ENCODE measurements around the gene EPB41L4A.
A peak's percentile ranks its signal among the peaks of the same experiment; 100 is the strongest.

Gene EPB41L4A

GRCh38 chr5:112234000-112234399 lies 185.1 kb downstream of the EPB41L4A start:
- TF ChIP-seq CTCF (IDR thresholded peaks at IDR 0.05; ENCODE audit: insufficient read depth, low read length) (no peak), REST (IDR thresholded peaks at IDR 0.05; ENCODE audit: insufficient replicate concordance, low read depth) (no peak), POLR2AphosphoS5 (IDR thresholded peaks at IDR 0.05; ENCODE audit: low read depth) (no peak), GABPA (IDR thresholded peaks at IDR 0.05; ENCODE audit: low read depth) (no peak), SPI1 (IDR thresholded peaks at IDR 0.05; ENCODE audit: borderline replicate concordance, low read depth) (no peak)
- no peak for DNase-seq (ENCODE audit: low read depth in 1 of 2, low spot score in 1 of 2)
- Histone ChIP-seq H3K27ac (replicated peaks) (no peak overlapping the region), H3K27me3 (ENCODE audit: insufficient read depth, poor library complexity, severe bottlenecking) (no peaks in the 10 kb centered on the region), H3K4me3 (replicated peaks; ENCODE audit: insufficient read depth, low read length) (no peak overlapping the region)

GRCh38 chr5:112232667-112233066 lies 186.4 kb downstream of the EPB41L4A start:
- H3K4me3 ChIP-seq (replicated peaks; ENCODE audit: insufficient read depth, low read length) = no peak overlapping the region
- H3K27ac ChIP-seq (replicated peaks) = no peak overlapping the region
- no peak for DNase-seq (ENCODE audit: low read depth in 1 of 2, low spot score in 1 of 2)
- no peak for TF ChIP-seq REST (IDR thresholded peaks at IDR 0.05; ENCODE audit: insufficient replicate concordance, low read depth)
- no peak for TF ChIP-seq GABPA (IDR thresholded peaks at IDR 0.05; ENCODE audit: low read depth)
- no peak for TF ChIP-seq POLR2AphosphoS5 (IDR thresholded peaks at IDR 0.05; ENCODE audit: low read depth)
- TF ChIP-seq CTCF (IDR thresholded peaks at IDR 0.05; ENCODE audit: insufficient read depth, low read length) = no peak
- H3K27me3 ChIP-seq (ENCODE audit: insufficient read depth, poor library complexity, severe bottlenecking) = no peaks in the 10 kb centered on the region

- DNase-seq (ENCODE audit: low read depth in 1 of 2, low spot score in 1 of 2) = no peak
- H3K27me3 ChIP-seq (ENCODE audit: insufficient read depth, poor library complexity, severe bottlenecking) = no peaks in the 10 kb centered on the region
- H3K4me3 ChIP-seq (replicated peaks; ENCODE audit: insufficient read depth, low read length) = no peak overlapping the region
- TF ChIP-seq REST (IDR thresholded peaks at IDR 0.05; ENCODE audit: insufficient replicate concordance, low read depth) = no peak
- TF ChIP-seq SPI1 (IDR thresholded peaks at IDR 0.05; ENCODE audit: borderline replicate concordance, low read depth) = no peak
- no peak for TF ChIP-seq POLR2AphosphoS5 (IDR thresholded peaks at IDR 0.05; ENCODE audit: low read depth)
- H3K27ac ChIP-seq (replicated peaks) = no peak overlapping the region
Observed at GRCh38 chr5:112230606-112231005, 188.5 kb downstream of the EPB41L4A start.

- Histone ChIP-seq H3K27me3 (ENCODE audit: insufficient read depth, poor library complexity, severe bottlenecking) (no peaks in the 10 kb centered on the region), H3K27ac (replicated peaks) (no peak overlapping the region), H3K4me3 (replicated peaks; ENCODE audit: insufficient read depth, low read length) (no peak overlapping the region)
- peak in 1 of 2 experiments; percentile 1 for DNase-seq (ENCODE audit: low read depth in 1 of 2, low spot score in 1 of 2)
- no peak for TF ChIP-seq SPI1 (IDR thresholded peaks at IDR 0.05; ENCODE audit: borderline replicate concordance, low read depth)
- TF ChIP-seq REST (IDR thresholded peaks at IDR 0.05; ENCODE audit: insufficient replicate concordance, low read depth) = no peak
- TF ChIP-seq CTCF (IDR thresholded peaks at IDR 0.05; ENCODE audit: insufficient read depth, low read length) = no peak
- TF ChIP-seq POLR2AphosphoS5 (IDR thresholded peaks at IDR 0.05; ENCODE audit: low read depth) = no peak
- no peak for TF ChIP-seq GABPA (IDR thresholded peaks at IDR 0.05; ENCODE audit: low read depth)
Observed at GRCh38 chr5:112228667-112229066, 190.4 kb downstream of the EPB41L4A start.

All from HL-60 (cell line).